GM12878 (cell line): ENCODE results near the gene PIEZO2. TPM values are rescaled to one million over a fixed set of nuclear protein-coding genes. Genes with fewer than 3 reads are reported as not detected.

Source experiments
- ATAC-seq: fragments of 200-7000 bp; cut with Tn5 transposase; 3 replicates; pipeline ENCODE4 v1.9.1; 2020; ENCODE audit warnings: mild to moderate bottlenecking, moderate library complexity
- BruUV-seq: library from RNA; stranded (reverse); fragments of 400-500 nt; replicated peaks from 2 replicates; lab custom pipeline; 2021; lab: Mats Ljungman, UMichigan
- CTCF ChIA-PET: fragments of 300-600 bp; sonication (Branson Sonifier 250); formaldehyde crosslinking; extraction: SDS; loops from one replicate; lab custom pipeline; 2021; ENCODE audit warnings: inconsistent platforms; lab: Yijun Ruan, JAX
- POLR2A ChIA-PET: fragments of 350-600 bp; formaldehyde crosslinking; extraction: SDS; loops from one replicate; lab custom pipeline; 2021; ENCODE audit warnings: inconsistent platforms; lab: Charles Lee
- RAD21 ChIA-PET: fragments of 300-600 bp; sonication (Branson Sonifier 250); formaldehyde crosslinking; loops from one replicate; lab custom pipeline; 2023; ENCODE audit warnings: antibody characterized with exemption; ENCODE audit not compliant: unreplicated experiment; lab: Charles Lee
- SMC1A ChIA-PET: fragments of 300-600 bp; sonication (Branson Sonifier 250); formaldehyde crosslinking; loops from one replicate; lab custom pipeline; 2023; ENCODE audit not compliant: unreplicated experiment, uncharacterized antibody; lab: Charles Lee
- DNase-seq: peaks from one replicate; pipeline ENCODE4 v3.0.0-alpha.2; 2011; ENCODE audit warnings: low read depth, low spot score
- FAIRE-seq: peaks from 3 replicates; lab custom pipeline; 2011; peaks lifted over from hg19 to GRCh38; lab: Jason Lieb, UNC
- H2AFZ ChIP-seq: 2 replicates; pipeline ENCODE4 v1.6.0; 2011; ENCODE audit warnings: low read depth, low read length, control low read depth; ENCODE audit not compliant: control insufficient read depth
- H3K27ac ChIP-seq: 2 replicates; pipeline ENCODE4 v1.5.1; 2011; ENCODE audit warnings: control low read depth; ENCODE audit not compliant: control insufficient read depth, insufficient read depth
- H3K27me3 ChIP-seq, 2 experiments: replicated peaks in 1 of 2; 2 replicates each; pipeline versions ENCODE4 v1.6.0 to v1.6.1; 2011; ENCODE audit warnings: low read length in 1 of 2; ENCODE audit not compliant: control insufficient read depth in 2 of 2, insufficient read depth in 2 of 2
- H3K36me3 ChIP-seq, 2 experiments: 2 replicates each; pipeline ENCODE4 v1.5.1; 2011; ENCODE audit warnings: low read length in 1 of 2; ENCODE audit not compliant: control insufficient read depth in 2 of 2, insufficient read depth in 2 of 2
- H3K4me1 ChIP-seq: 2 replicates; pipeline ENCODE4 v1.6.1; 2011; ENCODE audit warnings: mild to moderate bottlenecking, low read length, moderate library complexity, mixed read lengths; ENCODE audit not compliant: control insufficient read depth, insufficient read depth
- H3K4me2 ChIP-seq: 2 replicates; pipeline ENCODE4 v1.6.0; 2011; ENCODE audit warnings: control low read depth; ENCODE audit not compliant: control insufficient read depth, insufficient read depth
- H3K4me3 ChIP-seq: fragments of 200-600 bp; sonication (generic); 2 replicates; pipeline ENCODE4 v1.5.1; 2016
- H3K79me2 ChIP-seq: 2 replicates; pipeline ENCODE4 v1.6.0; 2011; ENCODE audit warnings: low read length; ENCODE audit not compliant: control insufficient read depth, insufficient read depth
- H3K9ac ChIP-seq: 2 replicates; pipeline ENCODE4 v1.8.0; 2011; ENCODE audit warnings: low read length, control low read depth, mixed read lengths; ENCODE audit not compliant: control insufficient read depth, insufficient read depth
- H3K9me3 ChIP-seq: replicated peaks from 3 replicates; pipeline ENCODE4 v1.5.1; 2011; ENCODE audit warnings: mild to moderate bottlenecking, low read length; ENCODE audit not compliant: control insufficient read depth, insufficient read depth
- H4K20me1 ChIP-seq: 2 replicates; pipeline ENCODE4 v1.6.0; 2011; ENCODE audit not compliant: control insufficient read depth, insufficient read depth
- ASH2L ChIP-seq: fragments of 300-600, 200-600 bp; sonication (generic); IDR thresholded peaks from 2 replicates; pipeline ENCODE4 v1.6.1; 2017; ENCODE audit warnings: low read depth, mild to moderate bottlenecking, borderline replicate concordance
- FOXK2 ChIP-seq: fragments of 450-650 bp; IDR thresholded peaks from 2 replicates; pipeline ENCODE4 v1.6.1; 2017; ENCODE audit warnings: mild to moderate bottlenecking, moderate library complexity
- GATAD2B ChIP-seq: fragments of 450-650 bp; conservative IDR thresholded peaks from 2 replicates; pipeline ENCODE4 v1.6.1; 2017; ENCODE audit warnings: low read depth, mild to moderate bottlenecking, moderate library complexity
- HCFC1 ChIP-seq: fragments of 150-350 bp; IDR thresholded peaks from 2 replicates; pipeline ENCODE4 v1.6.1; 2014; ENCODE audit warnings: low read length
- HDGF ChIP-seq: fragments of 450-650 bp; IDR thresholded peaks from 2 replicates; pipeline ENCODE4 v1.6.1; 2016; ENCODE audit warnings: antibody characterized with exemption
- RFX5 ChIP-seq: IDR thresholded peaks from 2 replicates; pipeline ENCODE4 v1.6.1; 2011; ENCODE audit warnings: low read depth, low read length, improper control_type of control experiment
- SIX5 ChIP-seq: IDR thresholded peaks from 2 replicates; pipeline ENCODE4 v1.6.1; 2011; ENCODE audit warnings: mild to moderate bottlenecking, low read depth, low read length, moderate library complexity; ENCODE audit not compliant: severe bottlenecking
- WRNIP1 ChIP-seq: IDR thresholded peaks from 2 replicates; pipeline ENCODE4 v1.6.1; 2011; ENCODE audit warnings: low read depth, low read length, improper control_type of control experiment, borderline replicate concordance
- ZNF24 ChIP-seq: fragments of 450-650 bp; IDR thresholded peaks from 2 replicates; pipeline ENCODE4 v1.6.1; 2017; ENCODE audit warnings: antibody characterized with exemption, mild to moderate bottlenecking
- ZZZ3 ChIP-seq: IDR thresholded peaks from 2 replicates; pipeline ENCODE4 v1.6.1; 2011; ENCODE audit warnings: low read depth; ENCODE audit not compliant: control insufficient read depth, insufficient read length
- WGBS: methylation state at CpG from one replicate; pipeline ENCODE4 v1.1.6; 2016; ENCODE audit warnings: low lambda C conversion rate; ENCODE audit not compliant: insufficient replicate concordance, insufficient coverage; ENCODE audit errors: missing lambda C conversion rate; 5-methylcytosine and 5-hydroxymethylcytosine counted together
- in situ Hi-C: fragments of 300-500 bp; cut with MboI; formaldehyde crosslinking; loops from 9 replicates; pipeline ENCODE4 v1.14.3; 2018; ENCODE audit warnings: mixed read lengths
- intact Hi-C: fragments of 100-400 bp; cut with micrococcal nuclease; formaldehyde crosslinking; loops from one replicate; pipeline ENCODE4 v1.14.2; 2022; ENCODE audit not compliant: unreplicated experiment
- polyA plus RNA-seq, 11 experiments: library from polyadenylated mRNA; depleted of rRNA in 4 of 11; unstranded in 6 of 11; stranded (reverse) in 5 of 11; fragments of >200 nt; fragmentation: Nextera tagmentation in 4 of 11; fragmentation: Illumina TruSeq in 1 of 11; extraction: Ambion mirVana in 4 of 11; extraction: Trizol in 1 of 11; gene quantifications; 1 replicate in 1 of 11; 2 replicates in 10 of 11; pipeline versions ENCODE4 v1.2.1 to v1.2.3, GENCODE V29; 2011 to 2016; ENCODE audit warnings: inconsistent platforms in 2 of 11, missing spikeins in 2 of 11, low read depth in 1 of 11
- total RNA-seq, 4 experiments: library from RNA; depleted of rRNA in 3 of 4; stranded (reverse); fragments of >200 nt in 3 of 4; fragmentation: Illumina TruSeq in 1 of 4; extraction: Trizol in 1 of 4; gene quantifications; 2 replicates each; pipeline versions ENCODE4 v1.2.1 to v1.2.3, GENCODE V29; 2013 to 2021

PIEZO2 gene
- total and polyA plus RNA-seq, 10 of the 15 experiments (the other 5 are each of a cell fraction or from before 2014, with no cell fraction given): 6.7 to 42.3 (median 27.4) TPM

DNA sequence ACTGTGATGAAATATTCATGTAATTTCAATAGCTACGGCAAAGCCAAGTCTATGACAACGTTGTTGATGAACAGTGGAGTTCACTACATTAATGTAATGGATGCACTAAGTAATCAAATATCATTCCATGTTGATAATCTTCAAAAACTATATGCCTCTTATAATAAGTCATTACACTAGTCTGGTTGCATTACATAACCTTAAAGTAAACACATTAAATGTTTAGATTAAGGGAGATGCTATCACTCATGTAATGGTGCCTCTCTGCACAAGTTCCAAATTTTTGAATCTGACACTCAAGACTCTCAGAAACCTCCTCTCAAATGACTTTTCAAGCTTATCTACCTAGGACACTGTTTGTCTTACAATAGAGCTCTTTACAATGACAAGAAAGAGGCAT, 35.4 kb downstream of the PIEZO2 start:
- Histone ChIP-seq H3K27me3 (no peaks in the 10 kb centered on the region), H3K79me2 (peaks cover 28% of the 10 kb centered on the region), H3K4me1 (no peaks in the 10 kb centered on the region; the same call in 1 of the 2 replicates), H2AFZ (no peak overlapping the region), H4K20me1 (no peaks in the 10 kb centered on the region), H3K4me2 (no peak overlapping the region), H3K36me3 (peaks cover 0 to 4% of the 10 kb centered on the region in 2 experiments; a peak in 1 of 4 replicates), H3K4me3 (no peak overlapping the region), H3K27ac (no peak overlapping the region), H3K9ac (no peak overlapping the region), H3K9me3 (no peaks in the 10 kb centered on the region; the same call in none of the 3 replicates)
- POLR2A ChIA-PET: no interaction called here
- BruUV-seq: no TSS peak
- in situ Hi-C loops: no loop called here
- 89% methylated on average over 2 of the region's 2 CpGs for WGBS
- ATAC-seq (no peak), DNase-seq (no peak), FAIRE-seq (no peak)
- TF ChIP-seq RFX5 (no peak), ZZZ3 (no peak), GATAD2B (no peak), FOXK2 (no peak), HCFC1 (no peak), SIX5 (no peak), WRNIP1 (no peak), ASH2L (no peak), HDGF (no peak), ZNF24 (no peak)
- CTCF ChIA-PET: interaction anchor here (1.0 to 1.5 kb wide), 4 partner anchors 9 to 65 kb away, joined by 3 to 6 read pairs (median 4); no protein-coding TSS in a partner anchor
- intact Hi-C loops: no loop called here
- RAD21 ChIA-PET: interaction anchor here (1.0 kb wide), 2 partner anchors 20 to 30 kb away, joined by 3 read pairs; no protein-coding TSS in a partner anchor
- SMC1A ChIA-PET: interaction anchor here (1.2 to 1.5 kb wide), 4 partner anchors 10 to 429 kb away, joined by 3 to 5 read pairs (median 4); no protein-coding TSS in a partner anchor
